Thoracic aorta (tissue), 2 donors: Measurements from ENCODE around the gene FDPS. TPM values are rescaled to one million over a fixed set of nuclear protein-coding genes. Genes with fewer than 3 reads are reported as not detected.

Experiments used
- ATAC-seq: fragments of 150-250 bp; one replicate; pipeline ENCODE4 v1.8.0; 2017; ENCODE audit warnings: low read depth; ENCODE audit not compliant: insufficient number of reproducible peaks, low FRiP score
- DNase-seq: peaks from one replicate; pipeline ENCODE4 v3.0.0-alpha.2; 2020; ENCODE audit warnings: low spot score
- H3K27ac ChIP-seq, 2 donors: fragments of 200-600 bp; sonication (generic); 1 replicate in 1 of 2; 2 replicates in 1 of 2; pipeline ENCODE4 v1.5.1; 2016; ENCODE audit warnings: mild to moderate bottlenecking in 2 of 2, moderate library complexity in 2 of 2
- H3K27me3 ChIP-seq: fragments of 200-600 bp; sonication (generic); replicated peaks from 2 replicates; pipeline ENCODE4 v1.6.0; 2016; ENCODE audit warnings: mild to moderate bottlenecking; ENCODE audit not compliant: insufficient read depth
- H3K36me3 ChIP-seq: fragments of 200-600 bp; sonication (generic); one replicate; pipeline ENCODE4 v1.5.1; 2016
- H3K4me1 ChIP-seq, 2 donors: fragments of 200-600 bp; sonication (generic); 1 replicate in 1 of 2; 2 replicates in 1 of 2; pipeline versions ENCODE4 v1.5.1 to v1.6.0; 2016; ENCODE audit warnings: low read depth in 2 of 2, mild to moderate bottlenecking in 1 of 2; ENCODE audit not compliant: control insufficient read depth in 1 of 2
- H3K4me3 ChIP-seq: fragments of 200-600 bp; sonication (generic); 2 replicates; pipeline ENCODE4 v1.5.1; 2016; ENCODE audit warnings: mild to moderate bottlenecking
- H3K9me3 ChIP-seq: fragments of 200-600 bp; sonication (generic); 2 replicates; pipeline ENCODE4 v1.5.1; 2016
- CTCF ChIP-seq: fragments of 200-600 bp; sonication (generic); IDR thresholded peaks from one replicate; pipeline ENCODE4 v1.5.1; 2019; ENCODE audit warnings: antibody characterized with exemption
- total RNA-seq, 2 donors: library from RNA; depleted of rRNA; stranded (reverse); fragments of >200 nt; gene quantifications; one replicate each; pipeline versions ENCODE4 v1.1.0 to v1.2.3, GENCODE V29; 2016

FDPS gene
- total RNA-seq, 2 donors from 2014 or later: 57.8 to 68.2 TPM

GRCh38 chr1:155300553-155301329 lies 7.9 kb upstream of the FDPS start:
- no peaks in the 10 kb centered on the region for H3K9me3 ChIP-seq
- no peaks in the 10 kb centered on the region for H3K36me3 ChIP-seq
- H3K27me3 ChIP-seq: peaks cover 2% of the 10 kb centered on the region
- H3K27ac ChIP-seq: no peak overlapping the region
- H3K4me1 ChIP-seq: no peaks in the 10 kb centered on the region
- no peak for TF ChIP-seq CTCF
- ATAC-seq: no peak
- no peak for DNase-seq
- no peak overlapping the region for H3K4me3 ChIP-seq

GRCh38 chr1:155301342-155301841 lies 7.3 kb upstream of the FDPS start, which contains the start of gene PKLR:
TSS of gene PKLR (minus strand) at chr1:155301438. CDS start at chr1:155301395, 43 bp downstream.
- Histone ChIP-seq H3K27ac (no peak within 1 kb of the TSS), H3K36me3 (no peaks in the 10 kb centered on the region), H3K27me3 (no peaks in the 10 kb centered on the region), H3K4me1 (no peaks in the 10 kb centered on the region), H3K9me3 (no peaks in the 10 kb centered on the region), H3K4me3 (no peak within 1 kb of the TSS)
- TF ChIP-seq CTCF: no peak
- no peak for DNase-seq
- ATAC-seq: no peak

- no peaks in the 10 kb centered on the region for H3K9me3 ChIP-seq
- H3K36me3 ChIP-seq: no peaks in the 10 kb centered on the region
- peaks cover 0 to 12% of the 10 kb centered on the region in 2 donors for H3K4me1 ChIP-seq
- H3K27ac ChIP-seq: no peak overlapping the region
- ATAC-seq (no peak), DNase-seq (no peak)
- H3K4me3 ChIP-seq: no peak overlapping the region
- H3K27me3 ChIP-seq: no peaks in the 10 kb centered on the region
- TF ChIP-seq CTCF: no peak
These were observed 4.1 kb upstream of the FDPS start for GRCh38 chr1:155304558-155305063.

- Histone ChIP-seq H3K36me3 (no peaks in the 10 kb centered on the region), H3K27ac (no peak overlapping the region), H3K27me3 (no peaks in the 10 kb centered on the region), H3K4me3 (no peak overlapping the region), H3K4me1 (peaks cover 3 to 25% of the 10 kb centered on the region in 2 donors), H3K9me3 (no peaks in the 10 kb centered on the region)
- DNase-seq: no peak
- no peak for ATAC-seq
- TF ChIP-seq CTCF: no peak
These were observed 2.7 kb upstream of the FDPS start for GRCh38 chr1:155305881-155306391.

- no peak for DNase-seq
- peaks cover 3 to 25% of the 10 kb centered on the region in 2 donors for H3K4me1 ChIP-seq
- H3K9me3 ChIP-seq: no peaks in the 10 kb centered on the region
- H3K27me3 ChIP-seq: no peaks in the 10 kb centered on the region
- no peak overlapping the region for H3K4me3 ChIP-seq
- ATAC-seq: no peak
- peak; percentile 16 for TF ChIP-seq CTCF
- no peak overlapping the region for H3K27ac ChIP-seq
- no peaks in the 10 kb centered on the region for H3K36me3 ChIP-seq
These were observed 1.4 kb upstream of the FDPS start for GRCh38 chr1:155307247-155307740.
